ENCODE measurements around the gene HK2.

GRCh38 chr2:74891136-74891764 is 57.3 kb downstream of the HK2 start:
- TF ChIP-seq EZH2phosphoT487 (IDR thresholded peaks at IDR 0.05; ENCODE audit: insufficient read depth, low read depth) (no peak), EZH2 (IDR thresholded peaks at IDR 0.05; ENCODE audit: insufficient read depth, poor library complexity, severe bottlenecking) (no peak)

Data from GM23248 (cell line).